ENCODE data around the gene ATP6V0C. TPM values are rescaled to one million over a fixed set of nuclear protein-coding genes. Genes with fewer than 3 reads are reported as not detected.

Gene ATP6V0C
- total RNA-seq, 1 donor from 2014 or later: 155 TPM

DNA sequence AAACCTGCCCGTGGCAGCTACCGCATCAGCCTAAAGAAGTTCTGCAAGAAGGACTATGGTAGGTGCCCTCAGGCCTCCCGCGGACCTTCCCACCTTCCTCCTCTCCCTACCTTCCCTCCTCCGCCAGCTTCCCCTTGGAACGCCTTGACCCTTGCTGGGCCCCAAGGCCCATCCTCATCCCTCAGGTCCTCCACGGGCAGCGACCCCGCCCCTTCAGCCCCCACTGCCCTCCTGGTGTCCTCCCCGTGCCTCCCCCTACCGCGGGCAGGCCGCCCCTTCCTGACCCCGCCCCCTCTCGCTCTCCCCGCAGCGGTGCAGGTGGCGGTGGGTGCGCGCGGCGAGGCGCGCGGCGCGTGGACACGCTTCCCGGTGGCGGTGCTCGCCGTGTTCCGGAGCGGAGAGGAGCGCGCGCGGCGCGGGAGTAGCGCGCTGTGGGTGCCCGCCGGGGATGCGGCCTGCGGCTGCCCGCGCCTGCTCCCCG, 40.3 kb upstream of the ATP6V0C start:
- no peak for DNase-seq (ENCODE audit: extremely low spot score, unreplicated experiment)
- Mint-ChIP-seq H3K4me3 (peak overlapping the region; percentile 86), H3K27ac (no peak overlapping the region), H3K4me1 (ENCODE audit: unreplicated experiment) (peaks cover 27% of the 10 kb centered on the region), H3K9me3 (no peaks in the 10 kb centered on the region), H3K36me3 (peaks cover 4% of the 10 kb centered on the region), H3K27me3 (peaks cover 9% of the 10 kb centered on the region)
- TF ChIP-seq, protein P1, sequence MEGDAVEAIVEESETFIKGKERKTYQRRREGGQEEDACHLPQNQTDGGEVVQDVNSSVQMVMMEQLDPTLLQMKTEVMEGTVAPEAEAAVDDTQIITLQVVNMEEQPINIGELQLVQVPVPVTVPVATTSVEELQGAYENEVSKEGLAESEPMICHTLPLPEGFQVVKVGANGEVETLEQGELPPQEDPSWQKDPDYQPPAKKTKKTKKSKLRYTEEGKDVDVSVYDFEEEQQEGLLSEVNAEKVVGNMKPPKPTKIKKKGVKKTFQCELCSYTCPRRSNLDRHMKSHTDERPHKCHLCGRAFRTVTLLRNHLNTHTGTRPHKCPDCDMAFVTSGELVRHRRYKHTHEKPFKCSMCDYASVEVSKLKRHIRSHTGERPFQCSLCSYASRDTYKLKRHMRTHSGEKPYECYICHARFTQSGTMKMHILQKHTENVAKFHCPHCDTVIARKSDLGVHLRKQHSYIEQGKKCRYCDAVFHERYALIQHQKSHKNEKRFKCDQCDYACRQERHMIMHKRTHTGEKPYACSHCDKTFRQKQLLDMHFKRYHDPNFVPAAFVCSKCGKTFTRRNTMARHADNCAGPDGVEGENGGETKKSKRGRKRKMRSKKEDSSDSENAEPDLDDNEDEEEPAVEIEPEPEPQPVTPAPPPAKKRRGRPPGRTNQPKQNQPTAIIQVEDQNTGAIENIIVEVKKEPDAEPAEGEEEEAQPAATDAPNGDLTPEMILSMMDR (conservative IDR thresholded peaks at IDR 0.05): no peak

DNA sequence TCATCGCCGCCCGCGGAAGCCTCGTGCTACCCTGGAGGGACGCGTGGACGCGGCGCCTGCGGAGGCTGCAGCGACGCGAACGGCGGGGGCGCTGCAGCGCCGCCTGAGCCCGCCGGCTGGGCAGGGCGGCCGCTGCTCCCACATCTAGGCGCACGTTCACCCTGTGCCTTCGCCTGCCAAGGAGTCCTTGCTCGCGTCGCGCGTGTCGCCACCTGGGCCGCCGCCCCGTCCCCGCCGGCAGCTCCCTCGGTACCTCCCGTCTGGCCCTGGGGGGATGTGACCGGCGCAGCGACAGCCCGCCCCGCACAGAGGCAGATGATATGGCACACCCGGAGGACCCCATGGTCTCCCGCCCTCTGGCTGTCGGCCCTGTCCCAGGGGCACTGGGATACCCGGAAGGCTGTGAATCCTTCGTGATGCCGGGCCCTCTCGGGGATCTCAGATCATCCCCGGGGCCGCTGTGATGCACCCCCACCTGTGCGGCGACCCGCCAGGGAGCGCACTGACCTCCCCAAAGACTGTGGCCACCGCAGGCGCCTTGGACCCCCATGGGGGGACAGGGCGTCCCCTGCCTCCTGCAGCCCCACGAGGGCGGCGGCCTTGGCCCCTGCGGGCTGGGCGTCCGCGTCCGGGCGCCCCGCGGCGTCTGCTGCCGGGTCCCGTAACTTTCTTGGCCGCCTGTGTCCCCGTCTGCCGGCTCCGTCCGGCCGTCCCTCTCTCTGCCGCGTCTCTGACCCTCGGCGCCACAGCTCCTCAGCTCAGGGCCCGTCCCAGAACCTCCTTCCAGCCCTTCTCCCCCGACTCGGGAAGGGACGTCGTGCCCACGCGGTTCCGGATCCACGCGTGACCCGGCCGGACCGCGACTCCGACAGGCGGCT, 39.5 kb upstream of the ATP6V0C start:
- Mint-ChIP-seq H3K27me3 (peaks cover 9% of the 10 kb centered on the region), H3K36me3 (peaks cover 4% of the 10 kb centered on the region), H3K27ac (no peak overlapping the region), H3K4me3 (peak overlapping the region; percentile 80), H3K9me3 (no peaks in the 10 kb centered on the region), H3K4me1 (ENCODE audit: unreplicated experiment) (peaks cover 27% of the 10 kb centered on the region)
- no peak for DNase-seq (ENCODE audit: extremely low spot score, unreplicated experiment)
- TF ChIP-seq, protein P1 (conservative IDR thresholded peaks at IDR 0.05): peak; percentile 51

DNA sequence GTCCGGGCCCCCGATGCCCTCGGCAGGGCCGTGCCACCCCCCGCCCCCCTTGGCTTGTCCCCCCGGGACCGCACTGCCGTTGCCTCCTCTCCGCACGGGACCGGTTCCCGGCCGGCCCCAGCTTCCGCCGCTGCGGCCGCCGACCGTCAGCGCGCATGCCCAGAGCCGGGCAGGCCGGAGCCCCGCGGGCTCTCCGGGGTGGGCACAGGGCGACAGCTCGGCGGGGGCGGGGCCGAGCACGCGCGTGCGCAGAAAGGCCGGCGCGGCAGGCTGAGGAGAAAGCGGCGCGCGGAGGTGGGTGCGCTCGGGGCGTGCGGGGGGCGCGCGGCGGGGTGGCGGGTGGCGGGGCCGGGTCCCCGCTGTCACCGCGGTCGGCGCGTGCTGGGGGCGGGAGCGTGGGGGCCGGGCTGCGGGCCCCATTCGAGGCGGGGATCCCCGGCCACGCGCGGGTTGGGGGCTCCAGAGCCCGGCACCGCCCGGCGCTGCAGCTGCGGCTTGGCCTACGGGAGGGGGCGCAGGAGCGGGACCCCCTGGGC, 38.8 kb upstream of the ATP6V0C start, which contains the start of gene TBC1D24:
Gene TBC1D24 (plus strand): TSS at position 251 of the 536 bp plus-strand sequence. CDS start 21,022 bp downstream, outside the sequence.
- Mint-ChIP-seq H3K27me3 (peaks cover 4% of the 10 kb centered on the region), H3K4me3 (peak within 1 kb of the TSS; percentile 82), H3K9me3 (no peaks in the 10 kb centered on the region), H3K36me3 (peaks cover 4% of the 10 kb centered on the region), H3K27ac (peak within 1 kb of the TSS; percentile 67), H3K4me1 (ENCODE audit: unreplicated experiment) (peaks cover 24% of the 10 kb centered on the region)
- TF ChIP-seq, protein P1 (conservative IDR thresholded peaks at IDR 0.05): no peak
- DNase-seq (ENCODE audit: extremely low spot score, unreplicated experiment): peak; percentile 91

DNA sequence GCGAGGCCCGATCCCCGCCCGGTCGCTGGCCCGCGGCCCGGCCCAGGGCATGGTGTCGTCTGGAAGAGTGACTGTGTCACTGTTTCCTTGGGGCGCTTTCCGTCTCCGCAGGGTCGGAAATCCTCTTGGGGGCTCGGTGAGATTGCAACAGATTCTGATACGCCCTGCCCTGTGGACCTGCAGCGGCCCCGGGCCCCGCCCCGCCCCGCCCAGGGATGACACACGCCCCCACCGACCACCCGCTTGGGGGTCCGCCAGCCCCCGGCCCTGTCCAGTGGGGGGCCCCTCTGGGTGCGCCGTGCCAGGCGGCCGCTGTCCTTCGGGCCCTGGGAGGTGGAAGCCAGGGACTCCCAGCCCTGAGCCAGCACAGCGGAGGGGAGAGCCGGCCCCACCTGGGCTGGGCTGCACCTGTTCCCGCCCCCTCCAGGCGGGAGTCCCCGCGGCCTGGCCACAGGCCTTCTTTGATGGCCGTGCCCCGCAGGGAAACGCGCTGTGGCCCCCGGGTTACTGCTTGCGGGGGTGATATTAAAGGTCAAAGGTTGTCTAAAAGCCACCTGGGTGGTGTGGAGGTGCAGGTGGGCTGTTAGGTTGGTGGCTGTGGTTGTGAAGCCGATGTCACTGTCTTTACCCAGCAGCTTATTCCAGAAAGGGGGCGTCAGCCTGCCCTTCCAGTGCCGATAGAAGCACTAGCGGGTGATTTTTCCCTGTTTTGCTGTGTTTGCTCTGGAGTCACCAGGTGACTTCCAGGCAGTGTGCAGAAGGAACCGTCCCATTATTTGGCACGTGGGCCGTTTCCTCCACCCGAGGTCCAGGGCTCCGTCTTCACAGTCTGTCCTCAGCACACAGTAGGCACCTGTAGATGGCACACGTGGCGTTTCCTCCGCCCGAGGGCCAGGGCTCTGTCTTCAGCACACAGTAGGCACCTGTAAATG, 38.1 kb upstream of the ATP6V0C start:
- TF ChIP-seq, protein P1 (conservative IDR thresholded peaks at IDR 0.05): no peak
- no peak for DNase-seq (ENCODE audit: extremely low spot score, unreplicated experiment)
- Mint-ChIP-seq H3K27ac (peak overlapping the region; percentile 67), H3K4me1 (ENCODE audit: unreplicated experiment) (peaks cover 17% of the 10 kb centered on the region), H3K27me3 (no peaks in the 10 kb centered on the region), H3K4me3 (peak overlapping the region; percentile 82), H3K36me3 (peaks cover 4% of the 10 kb centered on the region), H3K9me3 (no peaks in the 10 kb centered on the region)

DNA sequence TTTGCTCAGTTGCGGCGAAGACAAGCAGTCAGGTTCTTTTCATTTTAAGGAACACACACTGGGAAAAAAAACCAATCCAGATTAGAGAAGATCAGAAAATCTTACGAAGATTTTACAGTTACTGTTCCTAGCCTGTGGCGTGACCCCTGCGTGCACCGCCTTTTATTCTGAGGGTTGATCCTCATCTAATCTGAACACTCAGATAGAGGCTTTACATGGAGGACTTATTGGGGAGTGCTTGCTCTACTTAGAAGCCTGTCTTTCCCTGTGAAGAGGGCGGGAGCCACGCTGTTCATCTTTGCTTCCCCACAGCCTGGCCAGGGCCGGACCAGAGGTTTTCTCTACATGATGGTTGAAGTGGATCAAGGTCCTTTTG, 37.4 kb upstream of the ATP6V0C start:
- TF ChIP-seq, protein P1 (conservative IDR thresholded peaks at IDR 0.05): no peak
- H3K4me1 Mint-ChIP-seq (ENCODE audit: unreplicated experiment): peaks cover 17% of the 10 kb centered on the region
- peak overlapping the region; percentile 82 for H3K4me3 Mint-ChIP-seq
- DNase-seq (ENCODE audit: extremely low spot score, unreplicated experiment): no peak
- no peaks in the 10 kb centered on the region for H3K9me3 Mint-ChIP-seq
- peak overlapping the region; percentile 67 for H3K27ac Mint-ChIP-seq
- H3K36me3 Mint-ChIP-seq: peaks cover 4% of the 10 kb centered on the region
- H3K27me3 Mint-ChIP-seq: no peaks in the 10 kb centered on the region
